Central memory CD8-positive, alpha-beta T cell (primary cell): ENCODE data around the gene FTCD.

Experiments used
- ATAC-seq: fragments of 150-1000 bp; cut with Tn5 transposase; replicated peaks from 2 replicates; pipeline ENCODE4 v1.10.0; 2022; ENCODE audit warnings: mild to moderate bottlenecking, moderate FRiP score, moderate number of reproducible peaks; ENCODE audit not compliant: poor library complexity, severe bottlenecking; ENCODE audit errors: extremely low read depth
- DNase-seq, 2 donors: peaks; one replicate each; pipeline ENCODE4 v3.0.0; 2021; ENCODE audit warnings: low spot score in 2 of 2
- H3K27ac Mint-ChIP-seq: one replicate; pipeline ENCODE4 v1.8.0; 2022; ENCODE audit warnings: low read depth, mild to moderate bottlenecking, moderate library complexity, mixed read lengths
- H3K27me3 Mint-ChIP-seq: one replicate; pipeline ENCODE4 v1.8.0; 2022; ENCODE audit warnings: mixed read lengths
- H3K36me3 Mint-ChIP-seq: one replicate; pipeline ENCODE4 v1.8.0; 2022; ENCODE audit warnings: mild to moderate bottlenecking, moderate library complexity, mixed read lengths; ENCODE audit not compliant: insufficient read depth
- H3K4me1 Mint-ChIP-seq: one replicate; pipeline ENCODE4 v1.8.0; 2022; ENCODE audit warnings: mixed read lengths
- H3K4me3 Mint-ChIP-seq: one replicate; pipeline ENCODE4 v1.8.0; 2022; ENCODE audit warnings: mild to moderate bottlenecking, moderate library complexity, mixed read lengths
- H3K9me3 Mint-ChIP-seq: one replicate; pipeline ENCODE4 v1.8.0; 2022; ENCODE audit warnings: mixed read lengths

FTCD gene

GRCh38 chr21:46129846-46130651, 25.3 kb downstream of the FTCD start:
- ATAC-seq = no peak
- Mint-ChIP-seq H3K36me3 (peaks cover 21% of the 10 kb centered on the region), H3K9me3 (no peaks in the 10 kb centered on the region), H3K27me3 (no peaks in the 10 kb centered on the region), H3K4me3 (no peak overlapping the region), H3K4me1 (no peaks in the 10 kb centered on the region), H3K27ac (no peak overlapping the region)
- DNase-seq = no peak

DNA sequence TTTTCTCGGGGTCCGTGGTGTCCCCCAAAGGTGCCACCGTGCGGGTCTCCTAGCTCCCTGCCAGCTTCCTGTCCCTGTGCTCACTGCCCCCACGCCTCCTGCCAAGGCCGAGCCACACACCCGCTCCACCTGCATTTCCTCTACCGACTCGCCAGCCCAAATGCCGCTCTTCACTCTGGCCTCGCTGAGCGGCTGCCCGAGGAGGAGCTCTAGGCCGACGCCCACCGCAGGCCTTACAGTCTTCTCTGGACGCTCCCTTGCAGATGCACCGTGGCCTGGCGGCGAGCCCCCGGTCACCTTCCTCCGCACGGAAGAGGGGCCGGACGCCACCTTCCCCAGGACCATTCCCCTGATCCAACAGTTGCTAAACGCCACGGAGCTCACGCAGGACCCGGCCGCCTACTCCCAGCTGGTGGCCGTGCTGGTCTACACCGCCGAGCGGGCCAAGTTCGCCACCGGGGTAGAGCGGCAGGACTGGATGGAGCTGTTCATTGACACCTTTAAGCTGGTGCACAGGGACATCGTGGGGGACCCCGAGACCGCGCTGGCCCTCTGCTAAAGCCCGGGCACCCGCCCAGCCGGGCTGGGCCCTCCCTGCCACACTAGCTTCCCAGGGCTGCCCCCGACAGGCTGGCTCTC, 26.3 kb downstream of the FTCD start:
- Mint-ChIP-seq H3K27me3 (no peaks in the 10 kb centered on the region), H3K4me1 (no peaks in the 10 kb centered on the region)
- no peak for DNase-seq

GRCh38 chr21:46128106-46128932, 27.1 kb downstream of the FTCD start:
- DNase-seq = no peak
- ATAC-seq = no peak
- no peaks in the 10 kb centered on the region for H3K4me1 Mint-ChIP-seq
- no peaks in the 10 kb centered on the region for H3K9me3 Mint-ChIP-seq
- H3K27ac Mint-ChIP-seq = no peak overlapping the region
- H3K36me3 Mint-ChIP-seq = peaks cover 24% of the 10 kb centered on the region
- H3K4me3 Mint-ChIP-seq = no peak overlapping the region
- H3K27me3 Mint-ChIP-seq = no peaks in the 10 kb centered on the region

More for the DNA sequence above, 26.3 kb downstream of the FTCD start:
- no peak for ATAC-seq
- Mint-ChIP-seq H3K36me3 (peaks cover 22% of the 10 kb centered on the region), H3K4me3 (no peak overlapping the region), H3K9me3 (no peaks in the 10 kb centered on the region), H3K27ac (no peak overlapping the region)

DNA sequence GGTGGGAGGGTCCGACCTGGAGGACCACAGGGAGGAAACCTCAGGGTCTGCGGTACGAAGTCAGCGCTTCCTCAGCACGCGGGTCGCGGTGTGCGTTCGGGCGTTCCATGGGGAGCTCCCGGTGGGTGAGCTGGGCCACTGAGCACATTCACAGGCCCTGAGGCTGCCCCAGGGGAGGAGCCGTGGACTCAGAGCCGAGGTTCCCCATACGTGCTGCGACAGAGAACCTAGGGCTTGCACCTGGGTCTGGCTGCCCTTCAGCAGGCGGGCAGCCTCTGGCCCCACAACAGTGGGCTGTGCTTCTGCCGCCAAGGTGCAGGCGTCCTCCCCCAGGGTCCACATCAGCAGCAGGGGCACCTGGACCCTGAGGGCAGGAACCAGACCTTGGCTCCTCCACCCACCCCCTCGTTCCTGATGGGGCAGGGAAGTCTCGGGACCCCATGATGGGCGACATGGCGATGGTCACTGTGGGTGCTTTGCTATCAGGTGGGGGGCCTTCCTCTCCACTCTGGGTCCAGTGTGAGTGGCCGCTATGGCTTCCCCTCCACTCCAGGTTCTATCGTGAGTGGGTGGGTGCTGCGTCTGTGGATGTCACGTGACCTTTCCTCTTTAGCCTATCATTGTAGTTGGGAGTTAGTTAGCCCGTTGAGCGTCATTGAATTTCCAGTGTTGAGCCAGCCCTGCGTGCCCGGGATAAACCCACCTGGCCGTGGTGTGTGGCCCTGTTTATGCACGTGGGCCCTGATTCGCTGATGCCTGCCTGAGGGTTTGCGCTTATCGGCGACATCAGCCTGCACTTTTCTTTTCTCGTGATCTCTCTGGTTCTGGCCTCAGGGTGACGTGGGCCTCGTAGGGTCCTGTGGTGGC, 27.9 kb downstream of the FTCD start:
- no peak for DNase-seq
- H3K9me3 Mint-ChIP-seq = no peaks in the 10 kb centered on the region
- H3K27ac Mint-ChIP-seq = no peak overlapping the region
- H3K4me1 Mint-ChIP-seq = no peaks in the 10 kb centered on the region
- ATAC-seq = no peak
- no peak overlapping the region for H3K4me3 Mint-ChIP-seq
- peaks cover 23% of the 10 kb centered on the region for H3K36me3 Mint-ChIP-seq
- no peaks in the 10 kb centered on the region for H3K27me3 Mint-ChIP-seq

DNA sequence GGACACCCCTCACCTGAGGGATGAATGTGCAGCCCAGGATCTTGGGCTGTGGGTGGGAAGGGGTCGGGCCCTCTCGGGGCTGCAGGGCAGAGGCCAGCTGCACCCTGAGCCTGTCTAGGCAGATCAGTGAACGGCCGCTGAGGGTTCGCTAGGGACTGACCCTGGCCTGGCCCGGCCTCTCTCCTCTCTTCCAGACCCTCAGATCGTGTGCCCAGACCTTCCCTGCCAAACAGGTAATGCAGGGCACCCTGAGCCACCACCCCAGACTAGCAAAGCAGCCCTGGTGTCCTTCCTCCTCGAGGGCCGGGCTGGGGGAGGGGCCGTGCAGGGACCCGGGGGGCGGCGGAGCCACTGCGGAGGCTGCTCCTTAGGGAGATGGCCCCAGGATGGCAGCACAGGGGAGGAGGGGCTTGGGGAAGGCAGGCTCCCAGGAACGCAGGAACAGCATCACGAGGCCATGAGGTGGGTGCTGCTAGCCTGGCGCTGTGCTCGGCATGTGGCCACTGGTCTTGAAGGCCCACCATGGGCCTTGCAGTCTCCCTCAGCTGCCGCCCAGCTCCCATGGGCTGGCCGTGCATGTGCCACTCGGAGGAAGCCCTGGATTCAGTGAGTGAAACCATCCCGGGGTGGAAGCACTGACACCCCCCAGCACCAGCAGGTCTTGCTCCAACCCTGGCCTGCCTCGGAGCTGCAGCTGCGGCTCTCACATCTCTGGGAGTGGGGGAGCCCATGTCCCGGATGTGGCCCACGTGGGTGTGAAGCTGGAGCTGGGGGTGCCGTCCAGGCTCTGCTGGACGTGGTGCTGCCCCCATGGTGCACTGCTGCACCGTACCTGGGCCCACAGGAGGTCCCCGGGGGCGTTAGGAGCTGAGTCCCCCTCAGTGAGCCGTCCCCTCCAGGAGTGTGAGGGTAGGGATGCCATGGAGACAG, 28.8 kb downstream of the FTCD start:
- no peak for ATAC-seq
- no peak overlapping the region for H3K27ac Mint-ChIP-seq
- no peak for DNase-seq
- no peaks in the 10 kb centered on the region for H3K4me1 Mint-ChIP-seq
- H3K36me3 Mint-ChIP-seq = peaks cover 23% of the 10 kb centered on the region
- no peak overlapping the region for H3K4me3 Mint-ChIP-seq
- H3K9me3 Mint-ChIP-seq = no peaks in the 10 kb centered on the region
- H3K27me3 Mint-ChIP-seq = no peaks in the 10 kb centered on the region

GRCh38 chr21:46125846-46126301, 29.5 kb downstream of the FTCD start:
- peaks cover 19% of the 10 kb centered on the region for H3K36me3 Mint-ChIP-seq
- H3K27ac Mint-ChIP-seq = no peak overlapping the region
- no peak overlapping the region for H3K4me3 Mint-ChIP-seq
- ATAC-seq = no peak
- no peaks in the 10 kb centered on the region for H3K9me3 Mint-ChIP-seq
- H3K4me1 Mint-ChIP-seq = no peaks in the 10 kb centered on the region
- DNase-seq = no peak
- H3K27me3 Mint-ChIP-seq = no peaks in the 10 kb centered on the region

GRCh38 chr21:46124926-46125845, 30.2 kb downstream of the FTCD start:
- no peak for ATAC-seq
- Mint-ChIP-seq H3K27ac (no peak overlapping the region), H3K9me3 (no peaks in the 10 kb centered on the region), H3K4me3 (no peak overlapping the region), H3K27me3 (no peaks in the 10 kb centered on the region), H3K36me3 (peaks cover 21% of the 10 kb centered on the region), H3K4me1 (no peaks in the 10 kb centered on the region)
- DNase-seq = no peak

- ATAC-seq (no peak), DNase-seq (no peak)
- no peak overlapping the region for H3K4me3 Mint-ChIP-seq
- peaks cover 17% of the 10 kb centered on the region for H3K36me3 Mint-ChIP-seq
- no peaks in the 10 kb centered on the region for H3K4me1 Mint-ChIP-seq
- H3K9me3 Mint-ChIP-seq = no peaks in the 10 kb centered on the region
- H3K27ac Mint-ChIP-seq = no peak overlapping the region
- no peaks in the 10 kb centered on the region for H3K27me3 Mint-ChIP-seq
Measured at GRCh38 chr21:46124083-46124925, 31.1 kb downstream of the FTCD start.

DNA sequence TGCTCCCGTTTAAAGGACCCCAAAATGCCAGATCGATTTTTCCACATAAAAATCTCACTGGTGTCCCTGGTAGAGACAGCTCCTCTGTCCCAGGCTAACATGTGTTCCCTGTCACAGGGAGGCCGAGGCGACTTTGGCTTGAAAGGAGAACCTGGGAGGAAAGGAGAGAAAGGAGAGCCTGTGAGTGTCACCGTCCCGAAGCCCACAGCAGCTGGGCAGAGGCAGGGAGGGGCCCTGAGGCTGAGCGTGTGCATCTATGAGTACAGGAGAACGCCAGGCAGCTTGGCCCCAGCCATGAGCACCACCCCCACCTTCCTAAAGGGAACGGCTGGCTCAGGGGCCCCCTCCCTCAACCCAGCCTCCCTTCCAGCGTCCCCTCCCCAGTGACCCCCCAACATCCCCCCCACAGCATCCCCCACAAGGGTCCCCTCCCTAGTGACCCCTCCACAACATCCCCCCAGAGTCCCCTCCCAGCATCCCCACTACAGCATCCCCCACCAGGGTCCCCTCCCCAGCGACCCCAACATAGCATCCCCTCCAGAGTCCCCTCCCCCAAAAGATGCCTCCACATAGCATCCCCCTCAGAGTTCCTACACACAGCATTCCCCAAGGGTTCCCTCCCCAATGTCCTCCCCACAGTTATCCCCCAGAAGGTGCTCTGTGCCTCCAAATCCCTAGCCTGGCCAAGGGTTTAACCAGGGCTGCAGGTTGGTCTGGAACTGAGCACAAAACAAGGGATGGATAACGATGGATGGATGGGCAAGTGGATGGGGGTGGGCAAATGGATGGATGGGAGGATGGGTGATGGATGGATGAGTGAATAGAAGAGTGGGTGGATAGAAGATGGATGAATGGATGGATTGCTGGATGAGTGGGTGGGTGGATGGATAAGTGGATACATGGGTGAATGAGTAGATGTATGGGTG, 32.4 kb downstream of the FTCD start:
- Mint-ChIP-seq H3K9me3 (no peaks in the 10 kb centered on the region), H3K27me3 (no peaks in the 10 kb centered on the region), H3K4me3 (no peak overlapping the region), H3K36me3 (peaks cover 17% of the 10 kb centered on the region), H3K27ac (no peak overlapping the region), H3K4me1 (no peaks in the 10 kb centered on the region)
- no peak for ATAC-seq
- no peak for DNase-seq
